Stimulated activated CD8-positive, alpha-beta memory T cell treated with anti-CD3 and anti-CD28 coated beads, Interleukin-7, amount 100 ng/mL, for 1 hour (primary cell): ENCODE measurements around the gene NUP210L.

ENCODE experiments used
- DNase-seq, 2 donors: peaks; one replicate each; pipeline ENCODE4 v3.0.0-alpha.2; 2020; ENCODE audit warnings: low read depth in 2 of 2

Gene NUP210L

GRCh38 chr1:153944005-153944826 lies 210.7 kb downstream of the NUP210L start:
- DNase-seq, result no peak

GRCh38 chr1:153942766-153943549 lies 211.9 kb downstream of the NUP210L start:
- no peak for DNase-seq
